H9 (cell line): ENCODE data around the gene WFDC2. TPM values are rescaled to one million over a fixed set of nuclear protein-coding genes. Genes with fewer than 3 reads are reported as not detected.

Experiments
- DNase-seq: peaks from one replicate; pipeline ENCODE4 v3.0.0-alpha.2; 2017
- H2AFZ ChIP-seq: one replicate; pipeline ENCODE4 v1.6.1; 2013; ENCODE audit warnings: mild to moderate bottlenecking, low read length, control low read depth, moderate library complexity
- H2AK5ac ChIP-seq: 2 replicates; pipeline ENCODE4 v1.6.1; 2013; ENCODE audit warnings: low read length, control low read depth, mixed read lengths; ENCODE audit not compliant: insufficient read length
- H2BK120ac ChIP-seq: one replicate; pipeline ENCODE4 v1.6.1; 2013; ENCODE audit warnings: low read depth, mild to moderate bottlenecking, low read length, control low read depth, inconsistent platforms; ENCODE audit not compliant: poor library complexity, severe bottlenecking
- H2BK12ac ChIP-seq: 2 replicates; pipeline ENCODE4 v1.6.1; 2013; ENCODE audit warnings: low read length, control low read depth, mixed read lengths, low read depth; ENCODE audit not compliant: insufficient read length
- H2BK15ac ChIP-seq: 2 replicates; pipeline ENCODE4 v1.6.1; 2013; ENCODE audit warnings: low read depth, low read length, control low read depth
- H2BK20ac ChIP-seq: one replicate; pipeline ENCODE4 v1.6.1; 2013; ENCODE audit warnings: low read depth, mild to moderate bottlenecking, low read length, control low read depth, inconsistent platforms; ENCODE audit not compliant: poor library complexity, severe bottlenecking
- H2BK5ac ChIP-seq: 2 replicates; pipeline ENCODE4 v1.6.1; 2013; ENCODE audit warnings: low read length, control low read depth, mixed read lengths; ENCODE audit not compliant: insufficient read length
- H3K14ac ChIP-seq: 2 replicates; pipeline ENCODE4 v1.6.1; 2013; ENCODE audit warnings: low read length, control low read depth; ENCODE audit not compliant: insufficient read depth
- H3K18ac ChIP-seq: 2 replicates; pipeline ENCODE4 v1.6.1; 2013; ENCODE audit warnings: low read depth, mild to moderate bottlenecking, mixed read lengths, low read length, control low read depth; ENCODE audit not compliant: insufficient read length
- H3K23ac ChIP-seq: 2 replicates; pipeline ENCODE4 v1.6.1; 2013; ENCODE audit warnings: low read length, control low read depth, mixed read lengths, low read depth; ENCODE audit not compliant: insufficient read length
- H3K23me2 ChIP-seq: 2 replicates; pipeline ENCODE4 v1.6.1; 2013; ENCODE audit warnings: low read depth, mild to moderate bottlenecking, mixed read lengths, low read length, control low read depth; ENCODE audit not compliant: insufficient read length, poor library complexity, severe bottlenecking
- H3K27ac ChIP-seq: 2 replicates; pipeline ENCODE4 v1.5.1; 2013; ENCODE audit warnings: low read length, control low read depth, mixed read lengths, low read depth; ENCODE audit not compliant: insufficient read length
- H3K27me3 ChIP-seq: 2 replicates; pipeline ENCODE4 v1.6.1; 2013; ENCODE audit warnings: low read length, control low read depth, inconsistent platforms; ENCODE audit not compliant: insufficient read depth
- H3K4ac ChIP-seq: 2 replicates; pipeline ENCODE4 v1.6.1; 2013; ENCODE audit warnings: low read depth, mild to moderate bottlenecking, control low read depth, inconsistent platforms, low read length, moderate library complexity
- H3K4me1 ChIP-seq: 2 replicates; pipeline ENCODE4 v1.6.1; 2013; ENCODE audit warnings: low read length, control low read depth, inconsistent platforms; ENCODE audit not compliant: insufficient read depth
- H3K4me2 ChIP-seq: 2 replicates; pipeline ENCODE4 v1.6.1; 2013; ENCODE audit warnings: low read length, control low read depth, mixed read lengths; ENCODE audit not compliant: insufficient read length, insufficient read depth
- H3K56ac ChIP-seq: 2 replicates; pipeline ENCODE4 v1.6.1; 2013; ENCODE audit warnings: low read depth, mild to moderate bottlenecking, mixed read lengths, low read length, control low read depth; ENCODE audit not compliant: insufficient read length
- H3K79me1 ChIP-seq: 2 replicates; pipeline ENCODE4 v1.6.1; 2013; ENCODE audit warnings: low read depth, mild to moderate bottlenecking, moderate library complexity, low read length, control low read depth, inconsistent platforms; ENCODE audit not compliant: insufficient read depth, poor library complexity, severe bottlenecking
- H3K79me2 ChIP-seq: 2 replicates; pipeline ENCODE4 v1.6.1; 2013; ENCODE audit warnings: low read length, control low read depth, inconsistent platforms; ENCODE audit not compliant: insufficient read depth
- H3K9ac ChIP-seq: 2 replicates; pipeline ENCODE4 v1.6.1; 2013; ENCODE audit warnings: low read length, control low read depth, mixed read lengths; ENCODE audit not compliant: insufficient read length; ENCODE audit errors: extremely low read depth
- H3K9me3 ChIP-seq: one replicate; pipeline ENCODE4 v1.6.1; 2013; ENCODE audit warnings: low read depth, low read length, inconsistent platforms; ENCODE audit not compliant: control insufficient read depth
- H3T11ph ChIP-seq: one replicate; pipeline ENCODE4 v1.6.1; 2013; ENCODE audit warnings: mild to moderate bottlenecking, low read length, control low read depth, inconsistent platforms
- H4K20me1 ChIP-seq: one replicate; pipeline ENCODE4 v1.6.1; 2013; ENCODE audit not compliant: control insufficient read depth, insufficient read length, insufficient read depth
- H4K5ac ChIP-seq: 2 replicates; pipeline ENCODE4 v1.6.1; 2013; ENCODE audit warnings: low read depth, mild to moderate bottlenecking, mixed read lengths, low read length, control low read depth; ENCODE audit not compliant: insufficient read length
- H4K8ac ChIP-seq: replicated peaks from 2 replicates; pipeline ENCODE4 v1.6.1; 2013; ENCODE audit warnings: low read length, control low read depth, mixed read lengths, low read depth; ENCODE audit not compliant: insufficient read length
- H4K91ac ChIP-seq: 2 replicates; pipeline ENCODE4 v1.6.1; 2013; ENCODE audit warnings: low read depth, mild to moderate bottlenecking, moderate library complexity, mixed read lengths, low read length, control low read depth; ENCODE audit not compliant: insufficient read length
- H3K27ac Mint-ChIP-seq, 3 experiments: 2 replicates in 2 of 3; 3 replicates in 1 of 3; pipeline ENCODE4 v1.8.0; 2020 to 2021; ENCODE audit warnings: mixed read lengths in 3 of 3, mild to moderate bottlenecking in 1 of 3, moderate library complexity in 1 of 3
- H3K27me3 Mint-ChIP-seq: 2 replicates; pipeline ENCODE4 v1.8.0; 2021; ENCODE audit warnings: low read depth, mild to moderate bottlenecking, moderate library complexity, mixed read lengths
- H3K36me3 Mint-ChIP-seq, 3 experiments: 2 replicates in 2 of 3; 3 replicates in 1 of 3; pipeline ENCODE4 v1.8.0; 2020 to 2021; ENCODE audit warnings: low read depth in 3 of 3, mixed read lengths in 3 of 3; ENCODE audit not compliant: insufficient read depth in 1 of 3
- H3K4me1 Mint-ChIP-seq, 2 experiments: 2 replicates each; pipeline ENCODE4 v1.8.0; 2020; ENCODE audit warnings: mixed read lengths in 2 of 2
- H3K4me3 Mint-ChIP-seq, 2 experiments: 2 replicates in 1 of 2; 3 replicates in 1 of 2; pipeline ENCODE4 v1.8.0; 2020 to 2021; ENCODE audit warnings: mild to moderate bottlenecking in 2 of 2, mixed read lengths in 2 of 2, moderate library complexity in 1 of 2
- H3K9me3 Mint-ChIP-seq, 2 experiments: 2 replicates in 1 of 2; 3 replicates in 1 of 2; pipeline ENCODE4 v1.8.0; 2020; ENCODE audit warnings: mild to moderate bottlenecking in 2 of 2, mixed read lengths in 2 of 2, moderate library complexity in 1 of 2
- CTCF ChIP-seq: fragments of 200-600 bp; sonication (generic); conservative IDR thresholded peaks from 3 replicates; pipeline ENCODE4 v1.8.0; 2021; ENCODE audit warnings: antibody characterized with exemption, mild to moderate bottlenecking
- WGBS: extraction: QIAGEN DNeasy Blood & Tissue Kit; methylation state at CpG from one replicate; pipeline ENCODE4 v1.1.7; 2013; ENCODE audit warnings: missing lambda C conversion rate, low lambda C conversion rate, mixed read lengths; ENCODE audit not compliant: insufficient read length; ENCODE audit errors: extremely low coverage; 5-methylcytosine and 5-hydroxymethylcytosine counted together
- total RNA-seq: library from RNA; stranded (reverse); gene quantifications from 2 replicates; pipeline ENCODE4 v1.2.1, GENCODE V29; 2021

WFDC2 gene
- total RNA-seq, 1 experiment from 2014 or later: 57.1 TPM

GRCh38 chr20:45470262-45470931 is 844 bp downstream of the WFDC2 start:
- H3K9ac ChIP-seq: peak overlapping the region; percentile 32

More at GRCh38 chr20:45470262-45470931, 844 bp downstream of the WFDC2 start:
- Histone ChIP-seq H2BK5ac (no peak overlapping the region), H4K20me1 (no peaks in the 10 kb centered on the region), H4K91ac (no peak overlapping the region), H3K23ac (no peak overlapping the region), H3K4ac (no peak overlapping the region; the same call in 1 of the 2 replicates), H4K5ac (no peak overlapping the region), H2AFZ (no peak overlapping the region), H2AK5ac (no peak overlapping the region), H3K79me1 (no peaks in the 10 kb centered on the region), H2BK20ac (no peak overlapping the region), H3K79me2 (no peaks in the 10 kb centered on the region), H2BK120ac (peak overlapping the region; percentile 27), H3T11ph (no peak overlapping the region), H3K14ac (peak overlapping the region; percentile 42; the same call in 1 of the 2 replicates), H3K56ac (no peak overlapping the region), H3K27me3 (no peaks in the 10 kb centered on the region), H3K18ac (no peak overlapping the region), H2BK15ac (no peak overlapping the region), H3K23me2 (peaks cover 22% of the 10 kb centered on the region), H3K9me3 (no peaks in the 10 kb centered on the region), H4K8ac (no peak overlapping the region), H3K27ac (no peak overlapping the region), H3K4me1 (no peaks in the 10 kb centered on the region), H2BK12ac (no peak overlapping the region), H3K4me2 (peak overlapping the region; percentile 58)
- Mint-ChIP-seq H3K9me3 (peaks cover 0 to 2% of the 10 kb centered on the region in 2 experiments; a peak in 1 of 5 replicates), H3K36me3 (peaks cover 5 to 17% (median 6%) of the 10 kb centered on the region in 3 experiments), H3K27me3 (peaks cover 23% of the 10 kb centered on the region), H3K4me1 (peaks cover 26 to 33% of the 10 kb centered on the region in 2 experiments), H3K27ac (peak overlapping the region in 1 of 3 experiments; percentile 29; a peak in 1 of 7 replicates), H3K4me3 (peak overlapping the region; percentile 77 to 82)
- WGBS: no CpG with 5 or more reads among the region's 50 CpGs
- peak; percentile 70 for DNase-seq
- TF ChIP-seq CTCF: no peak
